NCI-H524 treated with DMSO at 0.1 percent for 48 hours (cell line): ENCODE data around the gene CKAP4.
"Not testable (repeated sequence)": the region's sequence is repeated elsewhere in the genome, so short reads cannot be mapped to it uniquely, and the experiment has no call there.

Source experiments
- DNase-seq: peaks from one replicate; lab custom pipeline; 2025; lab: John Stamatoyannopoulos, UW

The CKAP4 gene

GRCh38 chr12:106247674-106248311 is at the start of gene CKAP4:
Gene CKAP4 (minus strand): TSS chr12:106248020. CDS start chr12:106247851, 169 bp downstream.
- DNase-seq: no peak

GRCh38 chr12:106297075-106297474 is 49.3 kb upstream of the CKAP4 start:
- no peak for DNase-seq

- no peak for DNase-seq
Measured at GRCh38 chr12:106296179-106296877, 48.5 kb upstream of the CKAP4 start.

GRCh38 chr12:106292339-106292738 is 44.5 kb upstream of the CKAP4 start:
- DNase-seq: no peak

GRCh38 chr12:106291342-106291741 is 43.5 kb upstream of the CKAP4 start:
- no peak for DNase-seq

- no peak for DNase-seq
Measured at GRCh38 chr12:106290666-106291065, 42.8 kb upstream of the CKAP4 start.

GRCh38 chr12:106289196-106289681 is 41.4 kb upstream of the CKAP4 start:
- DNase-seq: no peak

- DNase-seq: no peak
Measured at GRCh38 chr12:106288494-106289195, 40.8 kb upstream of the CKAP4 start.

- DNase-seq: no peak
Measured at GRCh38 chr12:106288101-106288493, 40.3 kb upstream of the CKAP4 start.

GRCh38 chr12:106287364-106287763 is 39.5 kb upstream of the CKAP4 start:
- DNase-seq: no peak

GRCh38 chr12:106286576-106287162 is 38.8 kb upstream of the CKAP4 start:
- DNase-seq: not testable (repeated sequence)

- no peak for DNase-seq
Measured at GRCh38 chr12:106285982-106286381, 38.2 kb upstream of the CKAP4 start.

- DNase-seq: peak; percentile 58
Measured at GRCh38 chr12:106284358-106285105, 36.7 kb upstream of the CKAP4 start.

- DNase-seq: no peak
Measured at GRCh38 chr12:106282457-106283097, 34.8 kb upstream of the CKAP4 start.

GRCh38 chr12:106281804-106282203 is 34.0 kb upstream of the CKAP4 start:
- no peak for DNase-seq

GRCh38 chr12:106281056-106281782 is 33.4 kb upstream of the CKAP4 start:
- DNase-seq: no peak

GRCh38 chr12:106280106-106280505 is 32.3 kb upstream of the CKAP4 start:
- DNase-seq: no peak

GRCh38 chr12:106276032-106276740 is 28.4 kb upstream of the CKAP4 start:
- no peak for DNase-seq

- DNase-seq: no peak
Measured at GRCh38 chr12:106275458-106275857, 27.6 kb upstream of the CKAP4 start.

GRCh38 chr12:106274575-106275121 is 26.8 kb upstream of the CKAP4 start:
- no peak for DNase-seq
